Right hindlimb (tissue), 1 donor: ENCODE measurements around the gene FAM110D.

ENCODE experiments used
- DNase-seq: peaks from one replicate; pipeline ENCODE4 v3.0.0-alpha.2; 2018

FAM110D gene

GRCh38 chr1:26130695-26131094, 28.2 kb upstream of the FAM110D start:
- DNase-seq = no peak

GRCh38 chr1:26132128-26132833, 26.6 kb upstream of the FAM110D start:
- DNase-seq = no peak

- DNase-seq = no peak
These were observed 26.1 kb upstream of the FAM110D start for GRCh38 chr1:26132834-26133167.

- no peak for DNase-seq
These were observed 24.4 kb upstream of the FAM110D start for GRCh38 chr1:26134466-26134865.

- no peak for DNase-seq
These were observed 19.8 kb upstream of the FAM110D start for GRCh38 chr1:26138974-26139558.

GRCh38 chr1:26142159-26142558, 16.7 kb upstream of the FAM110D start:
- DNase-seq = no peak

- peak; percentile 75 for DNase-seq
These were observed 13.6 kb upstream of the FAM110D start for GRCh38 chr1:26145041-26145959.

GRCh38 chr1:26145960-26146294, 13.0 kb upstream of the FAM110D start:
- no peak for DNase-seq

GRCh38 chr1:26148887-26149286, 10.0 kb upstream of the FAM110D start:
- no peak for DNase-seq

GRCh38 chr1:26153966-26154532, 4.8 kb upstream of the FAM110D start:
- no peak for DNase-seq

- DNase-seq = no peak
These were observed 4.1 kb upstream of the FAM110D start for GRCh38 chr1:26154750-26155149.

GRCh38 chr1:26155370-26156284, 3.3 kb upstream of the FAM110D start:
- no peak for DNase-seq

GRCh38 chr1:26156285-26157038, 2.4 kb upstream of the FAM110D start:
- DNase-seq = peak; percentile 62

- DNase-seq = no peak
These were observed 490 bp upstream of the FAM110D start for GRCh38 chr1:26158271-26158907.

- DNase-seq = no peak
These were observed 812 bp downstream of the FAM110D start for GRCh38 chr1:26159743-26160039.

- no peak for DNase-seq
These were observed 1.9 kb downstream of the FAM110D start for GRCh38 chr1:26160527-26161414.

- peak; percentile 68 for DNase-seq
These were observed 2.7 kb downstream of the FAM110D start for GRCh38 chr1:26161415-26162219.

GRCh38 chr1:26162220-26162709, 3.4 kb downstream of the FAM110D start:
- DNase-seq = no peak

GRCh38 chr1:26163684-26164035, 4.8 kb downstream of the FAM110D start:
- no peak for DNase-seq
